ENCODE results near the gene COX20. TPM values are rescaled to one million over a fixed set of nuclear protein-coding genes. Genes with fewer than 3 reads are reported as not detected.

The COX20 gene
- total and polyA plus RNA-seq, 2 of the 13 experiments (the other 11 are each of a cell fraction or from before 2014, with no cell fraction given): 34.4 to 95.8 TPM

DNA sequence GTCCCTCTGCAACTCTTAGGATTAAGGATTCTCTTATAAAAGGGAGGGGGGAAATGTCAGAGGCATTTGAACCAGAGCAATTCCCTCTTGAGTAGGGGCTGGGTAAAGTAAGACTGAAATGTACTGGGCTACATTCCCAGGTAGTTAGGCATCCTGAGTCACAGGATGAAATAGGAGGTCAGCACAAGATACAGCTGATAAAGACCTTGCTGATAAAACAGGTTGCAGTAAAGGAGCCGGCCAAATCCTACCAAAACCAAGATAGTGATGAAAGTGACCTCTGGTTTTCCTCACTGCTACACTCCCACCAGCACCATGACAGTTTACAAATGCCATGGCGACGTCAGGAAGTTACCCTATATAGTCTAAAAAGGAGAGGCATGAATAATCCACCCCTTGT is 14.3 kb upstream of the COX20 start:
- Histone ChIP-seq H3K36me3 (replicated peaks in 1 of 2; ENCODE audit: control insufficient read depth in 1 of 2, insufficient read depth in 2 of 2, low read length in 2 of 2) (no peaks in the 10 kb centered on the region), H3K27me3 (ENCODE audit: control insufficient read depth in 1 of 2, insufficient read depth in 2 of 2, low read length in 2 of 2) (no peaks in the 10 kb centered on the region), H4K20me1 (ENCODE audit: insufficient read depth, low read length) (no peaks in the 10 kb centered on the region), H3K4me2 (ENCODE audit: low read depth, low read length) (no peak overlapping the region), H3K4me3 (replicated peaks in 1 of 3; ENCODE audit: insufficient read depth in 1 of 3, low read depth in 2 of 3, low read length in 3 of 3) (no peak overlapping the region), H3K27ac (ENCODE audit: extremely low read length, insufficient read depth, low read length) (no peak overlapping the region), H3K4me1 (ENCODE audit: insufficient read depth, low read length) (peaks cover 23% of the 10 kb centered on the region), H3K79me2 (ENCODE audit: insufficient read depth, low read length) (no peaks in the 10 kb centered on the region), H3K9ac (ENCODE audit: insufficient read depth, low read depth, low read length) (no peak overlapping the region), H2AFZ (ENCODE audit: low read length) (no peak overlapping the region), H3K9me3 (ENCODE audit: low read length) (no peaks in the 10 kb centered on the region)
- 87% methylated on average over 3 of the region's 3 CpGs for WGBS (ENCODE audit: low lambda C conversion rate)
- ChIA-PET POLR2A (no interaction called here), CTCF (ENCODE audit: low intra/inter-chr PET ratio, low total read pairs) (no interaction called here)
- no peak for ATAC-seq
- in situ Hi-C loops (cut with HindIII; ENCODE audit: extremely low pct_ligation_motif_present, low pct_unique_long_range_greater_than_20kb): no loop called here
- no peak for DNase-seq (ENCODE audit: low spot score)
- no TSS peak for BruUV-seq (replicated peaks)
- TF ChIP-seq, protein P1, sequence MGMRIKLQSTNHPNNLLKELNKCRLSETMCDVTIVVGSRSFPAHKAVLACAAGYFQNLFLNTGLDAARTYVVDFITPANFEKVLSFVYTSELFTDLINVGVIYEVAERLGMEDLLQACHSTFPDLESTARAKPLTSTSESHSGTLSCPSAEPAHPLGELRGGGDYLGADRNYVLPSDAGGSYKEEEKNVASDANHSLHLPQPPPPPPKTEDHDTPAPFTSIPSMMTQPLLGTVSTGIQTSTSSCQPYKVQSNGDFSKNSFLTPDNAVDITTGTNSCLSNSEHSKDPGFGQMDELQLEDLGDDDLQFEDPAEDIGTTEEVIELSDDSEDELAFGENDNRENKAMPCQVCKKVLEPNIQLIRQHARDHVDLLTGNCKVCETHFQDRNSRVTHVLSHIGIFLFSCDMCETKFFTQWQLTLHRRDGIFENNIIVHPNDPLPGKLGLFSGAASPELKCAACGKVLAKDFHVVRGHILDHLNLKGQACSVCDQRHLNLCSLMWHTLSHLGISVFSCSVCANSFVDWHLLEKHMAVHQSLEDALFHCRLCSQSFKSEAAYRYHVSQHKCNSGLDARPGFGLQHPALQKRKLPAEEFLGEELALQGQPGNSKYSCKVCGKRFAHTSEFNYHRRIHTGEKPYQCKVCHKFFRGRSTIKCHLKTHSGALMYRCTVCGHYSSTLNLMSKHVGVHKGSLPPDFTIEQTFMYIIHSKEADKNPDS (CRISPR knock-in tag; IDR thresholded peaks at IDR 0.05): no peak
- TF ChIP-seq ZNF839 (CRISPR knock-in tag; IDR thresholded peaks at IDR 0.05; ENCODE audit: borderline replicate concordance) (no peak), TGIF2 (CRISPR knock-in tag; IDR thresholded peaks at IDR 0.05) (no peak), PHB2 (IDR thresholded peaks at IDR 0.05; ENCODE audit: partially characterized antibody) (no peak), CHCHD3 (CRISPR knock-in tag; IDR thresholded peaks at IDR 0.05) (no peak), FOXC1 (CRISPR knock-in tag; IDR thresholded peaks at IDR 0.05; ENCODE audit: borderline replicate concordance) (no peak), RARA (CRISPR knock-in tag; IDR thresholded peaks at IDR 0.05) (no peak), ZBTB1 (CRISPR knock-in tag; IDR thresholded peaks at IDR 0.05; ENCODE audit: borderline replicate concordance) (no peak)
- TF ChIP-seq, protein P2, sequence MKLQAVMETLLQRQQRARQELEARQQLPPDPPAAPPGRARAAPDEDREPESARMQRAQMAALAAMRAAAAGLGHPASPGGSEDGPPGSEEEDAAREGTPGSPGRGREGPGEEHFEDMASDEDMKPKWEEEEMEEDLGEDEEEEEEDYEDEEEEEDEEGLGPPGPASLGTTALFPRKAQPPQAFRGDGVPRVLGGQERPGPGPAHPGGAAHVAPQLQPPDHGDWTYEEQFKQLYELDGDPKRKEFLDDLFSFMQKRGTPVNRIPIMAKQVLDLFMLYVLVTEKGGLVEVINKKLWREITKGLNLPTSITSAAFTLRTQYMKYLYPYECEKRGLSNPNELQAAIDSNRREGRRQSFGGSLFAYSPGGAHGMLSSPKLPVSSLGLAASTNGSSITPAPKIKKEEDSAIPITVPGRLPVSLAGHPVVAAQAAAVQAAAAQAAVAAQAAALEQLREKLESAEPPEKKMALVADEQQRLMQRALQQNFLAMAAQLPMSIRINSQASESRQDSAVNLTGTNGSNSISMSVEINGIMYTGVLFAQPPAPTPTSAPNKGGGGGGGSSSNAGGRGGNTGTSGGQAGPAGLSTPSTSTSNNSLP (IDR thresholded peaks at IDR 0.05; ENCODE audit: low read depth, low read length): no peak
- TF ChIP-seq, protein P3, sequence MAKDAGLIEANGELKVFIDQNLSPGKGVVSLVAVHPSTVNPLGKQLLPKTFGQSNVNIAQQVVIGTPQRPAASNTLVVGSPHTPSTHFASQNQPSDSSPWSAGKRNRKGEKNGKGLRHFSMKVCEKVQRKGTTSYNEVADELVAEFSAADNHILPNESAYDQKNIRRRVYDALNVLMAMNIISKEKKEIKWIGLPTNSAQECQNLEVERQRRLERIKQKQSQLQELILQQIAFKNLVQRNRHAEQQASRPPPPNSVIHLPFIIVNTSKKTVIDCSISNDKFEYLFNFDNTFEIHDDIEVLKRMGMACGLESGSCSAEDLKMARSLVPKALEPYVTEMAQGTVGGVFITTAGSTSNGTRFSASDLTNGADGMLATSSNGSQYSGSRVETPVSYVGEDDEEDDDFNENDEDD (CRISPR knock-in tag; IDR thresholded peaks at IDR 0.05; ENCODE audit: borderline replicate concordance): no peak
- TF ChIP-seq, protein P4, sequence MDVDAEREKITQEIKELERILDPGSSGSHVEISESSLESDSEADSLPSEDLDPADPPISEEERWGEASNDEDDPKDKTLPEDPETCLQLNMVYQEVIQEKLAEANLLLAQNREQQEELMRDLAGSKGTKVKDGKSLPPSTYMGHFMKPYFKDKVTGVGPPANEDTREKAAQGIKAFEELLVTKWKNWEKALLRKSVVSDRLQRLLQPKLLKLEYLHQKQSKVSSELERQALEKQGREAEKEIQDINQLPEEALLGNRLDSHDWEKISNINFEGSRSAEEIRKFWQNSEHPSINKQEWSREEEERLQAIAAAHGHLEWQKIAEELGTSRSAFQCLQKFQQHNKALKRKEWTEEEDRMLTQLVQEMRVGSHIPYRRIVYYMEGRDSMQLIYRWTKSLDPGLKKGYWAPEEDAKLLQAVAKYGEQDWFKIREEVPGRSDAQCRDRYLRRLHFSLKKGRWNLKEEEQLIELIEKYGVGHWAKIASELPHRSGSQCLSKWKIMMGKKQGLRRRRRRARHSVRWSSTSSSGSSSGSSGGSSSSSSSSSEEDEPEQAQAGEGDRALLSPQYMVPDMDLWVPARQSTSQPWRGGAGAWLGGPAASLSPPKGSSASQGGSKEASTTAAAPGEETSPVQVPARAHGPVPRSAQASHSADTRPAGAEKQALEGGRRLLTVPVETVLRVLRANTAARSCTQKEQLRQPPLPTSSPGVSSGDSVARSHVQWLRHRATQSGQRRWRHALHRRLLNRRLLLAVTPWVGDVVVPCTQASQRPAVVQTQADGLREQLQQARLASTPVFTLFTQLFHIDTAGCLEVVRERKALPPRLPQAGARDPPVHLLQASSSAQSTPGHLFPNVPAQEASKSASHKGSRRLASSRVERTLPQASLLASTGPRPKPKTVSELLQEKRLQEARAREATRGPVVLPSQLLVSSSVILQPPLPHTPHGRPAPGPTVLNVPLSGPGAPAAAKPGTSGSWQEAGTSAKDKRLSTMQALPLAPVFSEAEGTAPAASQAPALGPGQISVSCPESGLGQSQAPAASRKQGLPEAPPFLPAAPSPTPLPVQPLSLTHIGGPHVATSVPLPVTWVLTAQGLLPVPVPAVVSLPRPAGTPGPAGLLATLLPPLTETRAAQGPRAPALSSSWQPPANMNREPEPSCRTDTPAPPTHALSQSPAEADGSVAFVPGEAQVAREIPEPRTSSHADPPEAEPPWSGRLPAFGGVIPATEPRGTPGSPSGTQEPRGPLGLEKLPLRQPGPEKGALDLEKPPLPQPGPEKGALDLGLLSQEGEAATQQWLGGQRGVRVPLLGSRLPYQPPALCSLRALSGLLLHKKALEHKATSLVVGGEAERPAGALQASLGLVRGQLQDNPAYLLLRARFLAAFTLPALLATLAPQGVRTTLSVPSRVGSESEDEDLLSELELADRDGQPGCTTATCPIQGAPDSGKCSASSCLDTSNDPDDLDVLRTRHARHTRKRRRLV (CRISPR knock-in tag; IDR thresholded peaks at IDR 0.05): no peak
- no peak for FAIRE-seq
- intact Hi-C loops (cut with micrococcal nuclease; ENCODE audit: unreplicated experiment): no loop called here

All from HepG2 (cell line).